Liver (tissue), 9 donors: ENCODE measurements around the gene CACNA1D. TPM values are rescaled to one million over a fixed set of nuclear protein-coding genes. Genes with fewer than 3 reads are reported as not detected.

ENCODE experiments used
- DNase-seq: peaks from one replicate; pipeline ENCODE4 v3.0.0-alpha.2; 2017; ENCODE audit warnings: low spot score
- H3K27ac ChIP-seq, 2 donors: one replicate each; pipeline ENCODE4 v1.7.0; 2013; ENCODE audit warnings: inconsistent platforms in 2 of 2, low read length in 2 of 2, control low read depth in 1 of 2, low read depth in 1 of 2, mild to moderate bottlenecking in 1 of 2
- H3K27me3 ChIP-seq, 4 donors: one replicate each; pipeline versions ENCODE4 v1.6.1 to v1.7.0; 2013; ENCODE audit warnings: low read length in 3 of 4, inconsistent platforms in 1 of 4, mild to moderate bottlenecking in 1 of 4, moderate library complexity in 1 of 4; ENCODE audit not compliant: control insufficient read depth in 4 of 4, insufficient read depth in 4 of 4
- H3K36me3 ChIP-seq, 4 donors: one replicate each; pipeline versions ENCODE4 v1.6.1 to v1.7.0; 2013; ENCODE audit warnings: low read length in 3 of 4, mild to moderate bottlenecking in 3 of 4, low read depth in 1 of 4, moderate library complexity in 1 of 4; ENCODE audit not compliant: control insufficient read depth in 4 of 4, insufficient read depth in 3 of 4
- H3K4me1 ChIP-seq, 4 donors: one replicate each; pipeline versions ENCODE4 v1.6.1 to v1.7.0; 2013; ENCODE audit warnings: low read length in 3 of 4, mild to moderate bottlenecking in 3 of 4, moderate library complexity in 1 of 4; ENCODE audit not compliant: control insufficient read depth in 4 of 4, insufficient read depth in 4 of 4
- H3K4me3 ChIP-seq, 3 donors: one replicate each; pipeline versions ENCODE4 v1.6.1 to v1.7.0; 2013; ENCODE audit warnings: low read length in 3 of 3, control low read depth in 1 of 3, low read depth in 1 of 3, mild to moderate bottlenecking in 1 of 3
- H3K9ac ChIP-seq, 2 donors: one replicate each; pipeline ENCODE4 v1.7.0; 2013; ENCODE audit warnings: low read length in 2 of 2, mild to moderate bottlenecking in 2 of 2, moderate library complexity in 2 of 2, control low read depth in 1 of 2, low read depth in 1 of 2
- H3K9me3 ChIP-seq, 4 donors: one replicate each; pipeline versions ENCODE4 v1.6.1 to v1.7.0; 2013; ENCODE audit warnings: low read length in 3 of 4; ENCODE audit not compliant: control insufficient read depth in 4 of 4
- ATF3 ChIP-seq: IDR thresholded peaks from 2 replicates; pipeline ENCODE4 v1.6.1; 2016; ENCODE audit warnings: antibody characterized with exemption
- CTCF ChIP-seq: fragments of 150-350 bp; IDR thresholded peaks from 2 replicates; pipeline ENCODE4 v1.5.1; 2017; ENCODE audit warnings: improper control_type of control experiment, low read depth, low read length; ENCODE audit not compliant: missing input control
- FOXA1 ChIP-seq: IDR thresholded peaks from 2 replicates; pipeline ENCODE4 v1.6.1; 2016; ENCODE audit warnings: antibody characterized with exemption
- GABPA ChIP-seq, 2 donors: IDR thresholded peaks in 1 of 2; conservative IDR thresholded peaks in 1 of 2; 2 replicates each; pipeline ENCODE4 v1.6.1; 2016; ENCODE audit warnings: antibody characterized with exemption in 2 of 2, mild to moderate bottlenecking in 1 of 2, moderate library complexity in 1 of 2
- HNF4A ChIP-seq, 2 donors: conservative IDR thresholded peaks; 2 replicates each; pipeline ENCODE4 v1.6.1; 2016; ENCODE audit warnings: antibody characterized with exemption in 2 of 2, mild to moderate bottlenecking in 2 of 2
- HNF4G ChIP-seq: IDR thresholded peaks from 2 replicates; pipeline ENCODE4 v1.6.1; 2016; ENCODE audit warnings: antibody characterized with exemption
- JUND ChIP-seq, 2 donors: IDR thresholded peaks; 2 replicates each; pipeline ENCODE4 v1.6.1; 2016; ENCODE audit warnings: antibody characterized with exemption in 2 of 2
- NR2F2 ChIP-seq: IDR thresholded peaks from 2 replicates; pipeline ENCODE4 v1.6.1; 2016; ENCODE audit warnings: antibody characterized with exemption
- RAD21 ChIP-seq, 2 donors: IDR thresholded peaks; 2 replicates each; pipeline ENCODE4 v1.6.1; 2016; ENCODE audit warnings: antibody characterized with exemption in 2 of 2, mild to moderate bottlenecking in 2 of 2
- RXRA ChIP-seq, 2 donors: IDR thresholded peaks; 2 replicates each; pipeline ENCODE4 v1.6.1; 2017 to 2018; ENCODE audit warnings: antibody characterized with exemption in 2 of 2, mild to moderate bottlenecking in 1 of 2
- SP1 ChIP-seq: IDR thresholded peaks from 2 replicates; pipeline ENCODE4 v1.6.1; 2018; ENCODE audit warnings: antibody characterized with exemption, mild to moderate bottlenecking
- TAF1 ChIP-seq: conservative IDR thresholded peaks from 2 replicates; pipeline ENCODE4 v1.6.1; 2016; ENCODE audit warnings: antibody characterized with exemption, mild to moderate bottlenecking
- WGBS: extraction: QIAGEN DNeasy Blood & Tissue Kit; methylation state at CpG from one replicate; pipeline ENCODE4 v1.1.7; 2013; 5-methylcytosine and 5-hydroxymethylcytosine counted together
- polyA plus RNA-seq, 2 donors: library from polyadenylated mRNA; stranded (reverse) in 1 of 2; unstranded in 1 of 2; fragments of 200-250 nt in 1 of 2; fragments of >200 nt in 1 of 2; fragmentation: Nextera tagmentation in 1 of 2; extraction: Ambion mirVana in 1 of 2; gene quantifications; one replicate each; pipeline versions ENCODE4 v1.2.1 to v1.2.3, GENCODE V29; 2013 to 2015
- total RNA-seq, 2 donors: library from RNA; depleted of rRNA; stranded (reverse); fragments of >200 nt; gene quantifications; one replicate each; pipeline ENCODE4 v1.2.3, GENCODE V29; 2014
- TF ChIP-seq, protein P1 (sequence below): IDR thresholded peaks from 2 replicates; pipeline ENCODE4 v1.6.1; 2016; ENCODE audit warnings: antibody characterized with exemption, mild to moderate bottlenecking
- TF ChIP-seq, protein P2 (sequence below): IDR thresholded peaks from 2 replicates; pipeline ENCODE4 v1.6.1; 2016; ENCODE audit warnings: antibody characterized with exemption
- TF ChIP-seq, protein P3 (sequence below): IDR thresholded peaks from 2 replicates; pipeline ENCODE4 v1.6.1; 2016; ENCODE audit warnings: antibody characterized with exemption
- donor health status: healthy.
- donor health status: healthy.
- donor health status: healthy.
- donor health status: healthy.
- donor health status: healthy.

CACNA1D gene
- total and polyA plus RNA-seq, 4 donors, result 1.8 to 18.9 (median 3.4) TPM

DNA sequence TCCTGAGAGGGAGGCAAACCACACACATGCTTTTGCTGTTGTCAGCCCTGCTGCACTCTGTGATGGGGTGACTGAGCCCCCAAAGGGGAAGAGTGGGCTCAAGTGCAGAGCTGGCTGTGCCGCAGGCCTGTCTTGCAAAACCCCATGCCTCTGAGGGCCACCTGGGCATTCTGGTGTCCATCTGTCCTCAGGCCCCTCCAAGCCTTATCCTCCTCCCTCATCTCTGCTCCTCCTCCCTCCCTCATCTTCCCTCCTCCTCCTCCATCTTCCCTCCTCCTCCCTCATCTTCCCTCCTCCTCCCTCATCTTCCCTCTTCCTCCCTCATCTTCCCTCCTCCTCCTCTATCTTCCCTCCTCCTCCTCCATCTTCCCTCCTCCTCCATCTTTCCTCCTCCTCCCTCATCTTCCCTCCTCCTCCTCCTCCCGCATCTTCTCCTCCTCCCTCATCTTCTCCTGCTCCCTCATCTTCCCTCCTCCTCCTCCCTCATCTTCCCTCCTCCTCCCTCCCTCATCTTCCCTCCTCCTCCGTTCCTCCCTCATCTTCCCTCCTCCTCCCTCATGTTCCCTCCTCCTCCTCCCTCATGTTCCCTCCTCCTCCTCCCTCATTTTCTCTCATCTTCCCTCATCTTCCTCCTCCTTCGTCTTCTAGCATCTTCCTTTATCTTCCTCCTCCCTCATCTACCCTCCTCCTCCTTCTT is 311.2 kb downstream of the CACNA1D start:
- DNase-seq, result no peak
- Histone ChIP-seq H3K27ac (no peak overlapping the region), H3K9me3 (no peaks in the 10 kb centered on the region), H3K27me3 (no peaks in the 10 kb centered on the region), H3K36me3 (no peaks in the 10 kb centered on the region), H3K4me3 (no peak overlapping the region), H3K9ac (no peak overlapping the region), H3K4me1 (peaks cover 0 to 6% (median 2%) of the 10 kb centered on the region in 4 donors)
- no peak for TF ChIP-seq CTCF
- TF ChIP-seq JUND (IDR thresholded peaks at IDR 0.05), result no peak
- no peak for TF ChIP-seq RXRA (IDR thresholded peaks at IDR 0.05)
- no peak for TF ChIP-seq GABPA (IDR thresholded peaks at IDR 0.05 in 1 of 2, conservative IDR thresholded peaks at IDR 0.05 in 1 of 2)
- TF ChIP-seq, protein P1, sequence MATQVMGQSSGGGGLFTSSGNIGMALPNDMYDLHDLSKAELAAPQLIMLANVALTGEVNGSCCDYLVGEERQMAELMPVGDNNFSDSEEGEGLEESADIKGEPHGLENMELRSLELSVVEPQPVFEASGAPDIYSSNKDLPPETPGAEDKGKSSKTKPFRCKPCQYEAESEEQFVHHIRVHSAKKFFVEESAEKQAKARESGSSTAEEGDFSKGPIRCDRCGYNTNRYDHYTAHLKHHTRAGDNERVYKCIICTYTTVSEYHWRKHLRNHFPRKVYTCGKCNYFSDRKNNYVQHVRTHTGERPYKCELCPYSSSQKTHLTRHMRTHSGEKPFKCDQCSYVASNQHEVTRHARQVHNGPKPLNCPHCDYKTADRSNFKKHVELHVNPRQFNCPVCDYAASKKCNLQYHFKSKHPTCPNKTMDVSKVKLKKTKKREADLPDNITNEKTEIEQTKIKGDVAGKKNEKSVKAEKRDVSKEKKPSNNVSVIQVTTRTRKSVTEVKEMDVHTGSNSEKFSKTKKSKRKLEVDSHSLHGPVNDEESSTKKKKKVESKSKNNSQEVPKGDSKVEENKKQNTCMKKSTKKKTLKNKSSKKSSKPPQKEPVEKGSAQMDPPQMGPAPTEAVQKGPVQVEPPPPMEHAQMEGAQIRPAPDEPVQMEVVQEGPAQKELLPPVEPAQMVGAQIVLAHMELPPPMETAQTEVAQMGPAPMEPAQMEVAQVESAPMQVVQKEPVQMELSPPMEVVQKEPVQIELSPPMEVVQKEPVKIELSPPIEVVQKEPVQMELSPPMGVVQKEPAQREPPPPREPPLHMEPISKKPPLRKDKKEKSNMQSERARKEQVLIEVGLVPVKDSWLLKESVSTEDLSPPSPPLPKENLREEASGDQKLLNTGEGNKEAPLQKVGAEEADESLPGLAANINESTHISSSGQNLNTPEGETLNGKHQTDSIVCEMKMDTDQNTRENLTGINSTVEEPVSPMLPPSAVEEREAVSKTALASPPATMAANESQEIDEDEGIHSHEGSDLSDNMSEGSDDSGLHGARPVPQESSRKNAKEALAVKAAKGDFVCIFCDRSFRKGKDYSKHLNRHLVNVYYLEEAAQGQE, result no peak
- no peak for TF ChIP-seq ATF3
- no peak for TF ChIP-seq FOXA1
- TF ChIP-seq SP1, result no peak
- no peak for TF ChIP-seq RAD21 (IDR thresholded peaks at IDR 0.05)
- TF ChIP-seq, protein P2, sequence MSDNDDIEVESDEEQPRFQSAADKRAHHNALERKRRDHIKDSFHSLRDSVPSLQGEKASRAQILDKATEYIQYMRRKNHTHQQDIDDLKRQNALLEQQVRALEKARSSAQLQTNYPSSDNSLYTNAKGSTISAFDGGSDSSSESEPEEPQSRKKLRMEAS, result no peak
- no peak for TF ChIP-seq HNF4G
- no peak for TF ChIP-seq TAF1
- TF ChIP-seq NR2F2, result no peak
- TF ChIP-seq HNF4A (conservative IDR thresholded peaks at IDR 0.05), result no peak
- WGBS, result 82% methylated on average over 4 of the region's 4 CpGs

GRCh38 chr3:53806182-53807116 is 312.0 kb downstream of the CACNA1D start:
- TF ChIP-seq, protein P3, sequence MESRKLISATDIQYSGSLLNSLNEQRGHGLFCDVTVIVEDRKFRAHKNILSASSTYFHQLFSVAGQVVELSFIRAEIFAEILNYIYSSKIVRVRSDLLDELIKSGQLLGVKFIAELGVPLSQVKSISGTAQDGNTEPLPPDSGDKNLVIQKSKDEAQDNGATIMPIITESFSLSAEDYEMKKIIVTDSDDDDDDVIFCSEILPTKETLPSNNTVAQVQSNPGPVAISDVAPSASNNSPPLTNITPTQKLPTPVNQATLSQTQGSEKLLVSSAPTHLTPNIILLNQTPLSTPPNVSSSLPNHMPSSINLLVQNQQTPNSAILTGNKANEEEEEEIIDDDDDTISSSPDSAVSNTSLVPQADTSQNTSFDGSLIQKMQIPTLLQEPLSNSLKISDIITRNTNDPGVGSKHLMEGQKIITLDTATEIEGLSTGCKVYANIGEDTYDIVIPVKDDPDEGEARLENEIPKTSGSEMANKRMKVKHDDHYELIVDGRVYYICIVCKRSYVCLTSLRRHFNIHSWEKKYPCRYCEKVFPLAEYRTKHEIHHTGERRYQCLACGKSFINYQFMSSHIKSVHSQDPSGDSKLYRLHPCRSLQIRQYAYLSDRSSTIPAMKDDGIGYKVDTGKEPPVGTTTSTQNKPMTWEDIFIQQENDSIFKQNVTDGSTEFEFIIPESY, result no peak
- TF ChIP-seq CTCF, result no peak
- TF ChIP-seq TAF1, result no peak
- peak in 1 of 2 donors; percentile 20 for TF ChIP-seq RAD21 (IDR thresholded peaks at IDR 0.05)
- no peak for TF ChIP-seq JUND (IDR thresholded peaks at IDR 0.05)
- no peak for TF ChIP-seq ATF3
- Histone ChIP-seq H3K4me1 (peaks cover 0 to 6% (median 2%) of the 10 kb centered on the region in 4 donors), H3K36me3 (no peaks in the 10 kb centered on the region), H3K27ac (peak overlapping the region in 1 of 2 donors; percentile 7), H3K9ac (no peak overlapping the region), H3K4me3 (no peak overlapping the region), H3K9me3 (no peaks in the 10 kb centered on the region), H3K27me3 (no peaks in the 10 kb centered on the region)
- DNase-seq, result no peak
- WGBS, result 64% methylated on average over 10 of the region's 10 CpGs
